GM12864 (cell line): ENCODE results near the gene ALDOC.

Source experiments
- DNase-seq: peaks from one replicate; pipeline ENCODE4 v3.0.0-alpha.2; 2011; ENCODE audit warnings: low read depth
- H3K4me3 ChIP-seq: 2 replicates; pipeline ENCODE4 v1.5.1; 2011; ENCODE audit warnings: mild to moderate bottlenecking, low read depth, low read length, control low read depth
- CTCF ChIP-seq: IDR thresholded peaks from 2 replicates; pipeline ENCODE4 v1.5.1; 2011; ENCODE audit warnings: low read depth, mild to moderate bottlenecking, moderate library complexity, low read length, control low read depth, inconsistent platforms; ENCODE audit errors: missing control alignments

The ALDOC gene

GRCh38 chr17:28527859-28528258 lies 48.8 kb downstream of the ALDOC start:
- TF ChIP-seq CTCF = no peak
- DNase-seq = no peak
- no peak overlapping the region for H3K4me3 ChIP-seq

- no peak overlapping the region for H3K4me3 ChIP-seq
- TF ChIP-seq CTCF = no peak
- DNase-seq = no peak
These were observed 49.5 kb downstream of the ALDOC start for GRCh38 chr17:28527181-28527681.

GRCh38 chr17:28526381-28526780 lies 50.3 kb downstream of the ALDOC start:
- no peak for DNase-seq
- TF ChIP-seq CTCF = no peak
- H3K4me3 ChIP-seq = no peak overlapping the region

GRCh38 chr17:28524476-28525424 lies 51.9 kb downstream of the ALDOC start:
- TF ChIP-seq CTCF = no peak
- H3K4me3 ChIP-seq = no peak overlapping the region
- DNase-seq = no peak

- DNase-seq = no peak
- H3K4me3 ChIP-seq = no peak overlapping the region
- no peak for TF ChIP-seq CTCF
These were observed 52.8 kb downstream of the ALDOC start for GRCh38 chr17:28523876-28524275.

GRCh38 chr17:28523186-28523585 lies 53.5 kb downstream of the ALDOC start:
- H3K4me3 ChIP-seq = no peak overlapping the region
- DNase-seq = no peak
- TF ChIP-seq CTCF = no peak
